Activated T-cell treated with anti-CD3 and anti-CD28 coated beads, Interleukin-2, amount 50 U/mL, for 72 hours (primary cell): ENCODE data around the gene RBMS3. TPM values are rescaled to one million over a fixed set of nuclear protein-coding genes. Genes with fewer than 3 reads are reported as not detected.

Source experiments
- ATAC-seq, 2 donors: fragments of 150-1000 bp; cut with Tn5 transposase; replicated peaks in 1 of 2; 2 replicates each; pipeline ENCODE4 v1.10.0; 2021; ENCODE audit warnings: moderate library complexity in 2 of 2, mild to moderate bottlenecking in 1 of 2
- DNase-seq, 2 donors: peaks; one replicate each; pipeline ENCODE4 v3.0.0; 2021 to 2022; ENCODE audit warnings: mixed read lengths in 1 of 2
- H3K27ac Mint-ChIP-seq: one replicate; pipeline ENCODE4 v1.8.0; 2022; ENCODE audit warnings: mild to moderate bottlenecking, moderate library complexity, mixed read lengths
- H3K27me3 Mint-ChIP-seq: one replicate; pipeline ENCODE4 v1.8.0; 2022; ENCODE audit warnings: low read depth, mixed read lengths
- H3K36me3 Mint-ChIP-seq, 2 donors: one replicate each; pipeline ENCODE4 v1.8.0; 2022; ENCODE audit warnings: mixed read lengths in 2 of 2, mild to moderate bottlenecking in 1 of 2; ENCODE audit not compliant: insufficient read depth in 2 of 2
- H3K4me1 Mint-ChIP-seq: one replicate; pipeline ENCODE4 v1.8.0; 2022; ENCODE audit warnings: low read depth, mixed read lengths
- H3K4me3 Mint-ChIP-seq, 2 donors: one replicate each; pipeline ENCODE4 v1.8.0; 2022; ENCODE audit warnings: mild to moderate bottlenecking in 2 of 2, mixed read lengths in 2 of 2, moderate library complexity in 2 of 2
- H3K9me3 Mint-ChIP-seq, 2 donors: one replicate each; pipeline ENCODE4 v1.8.0; 2022; ENCODE audit warnings: mixed read lengths in 2 of 2
- total RNA-seq, 2 donors: library from RNA; stranded (reverse); gene quantifications; one replicate each; pipeline ENCODE4 v1.2.3, GENCODE V29; 2022

RBMS3 gene
- total RNA-seq, 2 donors from 2014 or later = 2.5 to 3.0 TPM

- Mint-ChIP-seq H3K4me1 (peaks cover 13% of the 10 kb centered on the region), H3K9me3 (peaks cover 0 to 2% of the 10 kb centered on the region in 2 donors), H3K27ac (no peak overlapping the region), H3K27me3 (peaks cover 48% of the 10 kb centered on the region), H3K36me3 (no peaks in the 10 kb centered on the region), H3K4me3 (no peak overlapping the region)
- DNase-seq (peak; percentile 5 to 23), ATAC-seq (peak; percentile 98)
Observed at GRCh38 chr3:29936054-29936453, 655.2 kb downstream of the RBMS3 start.

- Mint-ChIP-seq H3K4me3 (no peak overlapping the region), H3K36me3 (no peaks in the 10 kb centered on the region), H3K9me3 (peaks cover 0 to 2% of the 10 kb centered on the region in 2 donors), H3K4me1 (peaks cover 13% of the 10 kb centered on the region), H3K27ac (no peak overlapping the region), H3K27me3 (peaks cover 48% of the 10 kb centered on the region)
- DNase-seq (no peak), ATAC-seq (no peak)
Observed at GRCh38 chr3:29936766-29937165, 655.9 kb downstream of the RBMS3 start.

- Mint-ChIP-seq H3K4me1 (peaks cover 13% of the 10 kb centered on the region), H3K27ac (no peak overlapping the region), H3K9me3 (peaks cover 0 to 2% of the 10 kb centered on the region in 2 donors), H3K36me3 (no peaks in the 10 kb centered on the region), H3K27me3 (peaks cover 52% of the 10 kb centered on the region), H3K4me3 (no peak overlapping the region)
- DNase-seq (no peak), ATAC-seq (no peak)
Observed at GRCh38 chr3:29937185-29937584, 656.3 kb downstream of the RBMS3 start.

GRCh38 chr3:29940759-29941323 is 660.0 kb downstream of the RBMS3 start:
- no peak overlapping the region for H3K27ac Mint-ChIP-seq
- H3K4me1 Mint-ChIP-seq = peaks cover 9% of the 10 kb centered on the region
- peaks cover 0 to 2% of the 10 kb centered on the region in 2 donors for H3K9me3 Mint-ChIP-seq
- no peak for DNase-seq
- H3K4me3 Mint-ChIP-seq = no peak overlapping the region
- H3K27me3 Mint-ChIP-seq = peaks cover 37% of the 10 kb centered on the region
- H3K36me3 Mint-ChIP-seq = no peaks in the 10 kb centered on the region
- no peak for ATAC-seq

GRCh38 chr3:29942297-29942696 is 661.4 kb downstream of the RBMS3 start:
- Mint-ChIP-seq H3K9me3 (peaks cover 0 to 2% of the 10 kb centered on the region in 2 donors), H3K4me1 (no peaks in the 10 kb centered on the region), H3K27ac (no peak overlapping the region), H3K4me3 (no peak overlapping the region), H3K36me3 (no peaks in the 10 kb centered on the region), H3K27me3 (peaks cover 24% of the 10 kb centered on the region)
- DNase-seq (no peak), ATAC-seq (no peak)

- H3K27ac Mint-ChIP-seq = no peak overlapping the region
- no peak for ATAC-seq
- H3K27me3 Mint-ChIP-seq = no peaks in the 10 kb centered on the region
- H3K4me3 Mint-ChIP-seq = no peak overlapping the region
- no peaks in the 10 kb centered on the region for H3K4me1 Mint-ChIP-seq
- no peak for DNase-seq
- H3K9me3 Mint-ChIP-seq = no peaks in the 10 kb centered on the region
- no peaks in the 10 kb centered on the region for H3K36me3 Mint-ChIP-seq
Observed at GRCh38 chr3:29949131-29949530, 668.3 kb downstream of the RBMS3 start.

- Mint-ChIP-seq H3K27me3 (no peaks in the 10 kb centered on the region), H3K27ac (no peak overlapping the region), H3K36me3 (no peaks in the 10 kb centered on the region), H3K4me3 (no peak overlapping the region), H3K4me1 (no peaks in the 10 kb centered on the region), H3K9me3 (no peaks in the 10 kb centered on the region)
- DNase-seq (no peak), ATAC-seq (no peak)
Observed at GRCh38 chr3:29949940-29950616, 669.2 kb downstream of the RBMS3 start.

- no peak for ATAC-seq
- no peaks in the 10 kb centered on the region for H3K36me3 Mint-ChIP-seq
- no peaks in the 10 kb centered on the region for H3K9me3 Mint-ChIP-seq
- no peak overlapping the region for H3K27ac Mint-ChIP-seq
- no peaks in the 10 kb centered on the region for H3K4me1 Mint-ChIP-seq
- DNase-seq = no peak
- no peak overlapping the region for H3K4me3 Mint-ChIP-seq
- H3K27me3 Mint-ChIP-seq = no peaks in the 10 kb centered on the region
Observed at GRCh38 chr3:29952431-29952830, 671.6 kb downstream of the RBMS3 start.

- Mint-ChIP-seq H3K4me3 (no peak overlapping the region), H3K9me3 (no peaks in the 10 kb centered on the region), H3K27ac (no peak overlapping the region), H3K27me3 (no peaks in the 10 kb centered on the region), H3K4me1 (no peaks in the 10 kb centered on the region), H3K36me3 (no peaks in the 10 kb centered on the region)
- ATAC-seq = no peak
- DNase-seq = no peak
Observed at GRCh38 chr3:29955413-29955812, 674.5 kb downstream of the RBMS3 start.

GRCh38 chr3:29958816-29959215 is 677.9 kb downstream of the RBMS3 start:
- Mint-ChIP-seq H3K9me3 (no peaks in the 10 kb centered on the region), H3K4me1 (no peaks in the 10 kb centered on the region), H3K4me3 (no peak overlapping the region), H3K27me3 (no peaks in the 10 kb centered on the region), H3K27ac (no peak overlapping the region), H3K36me3 (no peaks in the 10 kb centered on the region)
- no peak for DNase-seq
- ATAC-seq = no peak

GRCh38 chr3:29971895-29972294 is 691.0 kb downstream of the RBMS3 start:
- Mint-ChIP-seq H3K4me3 (no peak overlapping the region), H3K27me3 (peaks cover 50% of the 10 kb centered on the region), H3K9me3 (peaks cover 0 to 1% of the 10 kb centered on the region in 2 donors), H3K27ac (no peak overlapping the region), H3K36me3 (peaks cover 0 to 2% of the 10 kb centered on the region in 2 donors), H3K4me1 (no peaks in the 10 kb centered on the region)
- no peak for ATAC-seq
- no peak for DNase-seq

- Mint-ChIP-seq H3K4me3 (no peak overlapping the region), H3K9me3 (peaks cover 0 to 1% of the 10 kb centered on the region in 2 donors), H3K36me3 (peaks cover 0 to 2% of the 10 kb centered on the region in 2 donors), H3K4me1 (no peaks in the 10 kb centered on the region), H3K27ac (no peak overlapping the region), H3K27me3 (peaks cover 48% of the 10 kb centered on the region)
- ATAC-seq (no peak), DNase-seq (no peak)
Observed at GRCh38 chr3:29972320-29972993, 691.6 kb downstream of the RBMS3 start.

GRCh38 chr3:29973763-29974162 is 692.9 kb downstream of the RBMS3 start:
- Mint-ChIP-seq H3K36me3 (no peaks in the 10 kb centered on the region), H3K27me3 (peaks cover 37% of the 10 kb centered on the region)

More at GRCh38 chr3:29973763-29974162, 692.9 kb downstream of the RBMS3 start:
- no peak for DNase-seq
- Mint-ChIP-seq H3K9me3 (peaks cover 0 to 1% of the 10 kb centered on the region in 2 donors), H3K4me1 (no peaks in the 10 kb centered on the region), H3K27ac (no peak overlapping the region), H3K4me3 (no peak overlapping the region)
- ATAC-seq = no peak
